CD4-positive, alpha-beta T cell (primary cell): ENCODE measurements around the gene KDM1B. TPM values are rescaled to one million over a fixed set of nuclear protein-coding genes. Genes with fewer than 3 reads are reported as not detected.

Source experiments
- ATAC-seq: fragments of 200-7000 bp; cut with Tn5 transposase; one replicate; pipeline ENCODE4 v1.10.0; 2022; ENCODE audit warnings: mild to moderate bottlenecking; ENCODE audit not compliant: poor library complexity
- CTCF ChIA-PET: fragments of 350-600 bp; sonication (Branson Sonifier 250); formaldehyde crosslinking; loops from one replicate; lab custom pipeline; 2021; ENCODE audit warnings: antibody characterized with exemption, inconsistent platforms; lab: Charles Lee
- POLR2A ChIA-PET: fragments of 350-600 bp; sonication (Branson Sonifier 250); formaldehyde crosslinking; loops from one replicate; lab custom pipeline; 2021; ENCODE audit warnings: antibody characterized with exemption, inconsistent platforms; lab: Charles Lee
- DNase-seq, 14 experiments: peaks; one replicate each; pipeline ENCODE4 v3.0.0-alpha.2; 2013 to 2020; ENCODE audit warnings: mixed read lengths in 2 of 14
- H3K27ac ChIP-seq, 2 donors: one replicate each; pipeline versions ENCODE4 v1.5.1 to v1.7.0; 2013; ENCODE audit warnings: low read length in 2 of 2, low read depth in 1 of 2, mild to moderate bottlenecking in 1 of 2
- H3K27me3 ChIP-seq, 2 experiments: 1 replicate in 1 of 2; 2 replicates in 1 of 2; pipeline versions ENCODE4 v1.6.1 to v1.7.0; 2013; ENCODE audit warnings: low read length in 2 of 2, control low read depth in 1 of 2, mild to moderate bottlenecking in 1 of 2, moderate library complexity in 1 of 2; ENCODE audit not compliant: insufficient read depth in 2 of 2, control insufficient read depth in 1 of 2
- H3K36me3 ChIP-seq: one replicate; pipeline ENCODE4 v1.6.1; 2013; ENCODE audit warnings: low read length, control low read depth; ENCODE audit not compliant: insufficient read depth
- H3K4me1 ChIP-seq: one replicate; pipeline ENCODE4 v1.6.1; 2013; ENCODE audit warnings: low read length, control low read depth; ENCODE audit not compliant: insufficient read depth
- H3K4me3 ChIP-seq: one replicate; pipeline ENCODE4 v1.5.1; 2013; ENCODE audit warnings: mild to moderate bottlenecking, low read length, moderate library complexity
- H3K9me3 ChIP-seq, 2 experiments: 1 replicate in 1 of 2; 2 replicates in 1 of 2; pipeline versions ENCODE4 v1.6.1 to v1.7.0; 2013; ENCODE audit warnings: low read length in 2 of 2, mild to moderate bottlenecking in 2 of 2, control low read depth in 1 of 2, moderate library complexity in 1 of 2; ENCODE audit not compliant: control insufficient read depth in 1 of 2, insufficient read depth in 1 of 2
- H3K27ac Mint-ChIP-seq: one replicate; pipeline ENCODE4 v1.8.0; 2020; ENCODE audit warnings: mixed read lengths
- H3K27me3 Mint-ChIP-seq: one replicate; pipeline ENCODE4 v1.8.0; 2021; ENCODE audit warnings: mixed read lengths
- H3K36me3 Mint-ChIP-seq: one replicate; pipeline ENCODE4 v1.8.0; 2021; ENCODE audit warnings: low read depth, mixed read lengths
- H3K4me1 Mint-ChIP-seq: one replicate; pipeline ENCODE4 v1.8.0; 2021; ENCODE audit warnings: low read depth, mixed read lengths
- H3K4me3 Mint-ChIP-seq: one replicate; pipeline ENCODE4 v1.8.0; 2020; ENCODE audit warnings: mild to moderate bottlenecking, mixed read lengths
- H3K9me3 Mint-ChIP-seq: one replicate; pipeline ENCODE4 v1.8.0; 2020; ENCODE audit warnings: mixed read lengths
- intact Hi-C, 2 experiments: fragments of 100-400 bp; cut with DNase I in 1 of 2; cut with micrococcal nuclease in 1 of 2; formaldehyde crosslinking; loops; one replicate each; pipeline versions ENCODE4 v1.15.1 to v1.9.0; 2023 to 2025; cut with DNase I, micrococcal nuclease
- total RNA-seq, 174 experiments: library from RNA in 2 of 174; stranded (reverse) in 2 of 174; gene quantifications; one replicate each; pipeline ENCODE4 v1.2.3 and lab custom pipeline; 2021 to 2026
- TF ChIP-seq, protein P1 (sequence below): fragments of 200-600 bp; IDR thresholded peaks from one replicate; pipeline ENCODE4 v1.8.0; 2022; ENCODE audit warnings: antibody characterized with exemption, mild to moderate bottlenecking

KDM1B gene
- total RNA-seq, 2 experiments from 2014 or later = 4.4 to 6.0 TPM

- POLR2A ChIA-PET = no interaction called here
- peaks cover 64% of the 10 kb centered on the region for H3K4me1 Mint-ChIP-seq
Measured at GRCh38 chr6:18243302-18243893, 88.2 kb downstream of the KDM1B start.

DNA sequence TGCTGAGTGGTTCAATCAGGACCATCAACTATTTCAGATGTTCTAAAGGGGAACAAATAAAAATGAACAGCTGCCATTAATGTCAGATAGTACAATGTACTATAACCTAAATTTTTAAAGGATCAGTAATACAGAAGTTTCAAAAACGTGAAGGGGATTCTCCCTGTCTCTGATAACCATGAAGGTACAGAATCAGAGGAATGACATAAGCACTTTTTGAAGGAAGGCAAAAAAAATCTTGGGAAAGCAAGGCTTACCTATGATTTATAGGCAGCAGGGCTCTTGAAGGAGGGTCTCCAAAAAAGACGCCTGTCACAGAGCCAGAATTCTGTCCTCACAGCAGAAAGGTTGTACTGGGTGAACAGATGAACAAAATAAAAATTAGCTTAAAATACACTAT lies 89.0 kb downstream of the KDM1B start:
- Histone ChIP-seq H3K36me3 (peaks cover 66% of the 10 kb centered on the region), H3K4me3 (no peak overlapping the region), H3K4me1 (peaks cover 14% of the 10 kb centered on the region), H3K27ac (no peak overlapping the region), H3K9me3 (no peaks in the 10 kb centered on the region), H3K27me3 (no peaks in the 10 kb centered on the region)
- intact Hi-C loops = no loop called here
- H3K36me3 Mint-ChIP-seq = peaks cover 87% of the 10 kb centered on the region
- peak overlapping the region; percentile 57 for H3K27ac Mint-ChIP-seq
- ChIA-PET CTCF (no interaction called here), POLR2A (no interaction called here)
- no peaks in the 10 kb centered on the region for H3K27me3 Mint-ChIP-seq
- ATAC-seq (no peak), DNase-seq (no peak)
- H3K4me3 Mint-ChIP-seq = no peak overlapping the region
- H3K9me3 Mint-ChIP-seq = no peaks in the 10 kb centered on the region
- TF ChIP-seq, protein P1, sequence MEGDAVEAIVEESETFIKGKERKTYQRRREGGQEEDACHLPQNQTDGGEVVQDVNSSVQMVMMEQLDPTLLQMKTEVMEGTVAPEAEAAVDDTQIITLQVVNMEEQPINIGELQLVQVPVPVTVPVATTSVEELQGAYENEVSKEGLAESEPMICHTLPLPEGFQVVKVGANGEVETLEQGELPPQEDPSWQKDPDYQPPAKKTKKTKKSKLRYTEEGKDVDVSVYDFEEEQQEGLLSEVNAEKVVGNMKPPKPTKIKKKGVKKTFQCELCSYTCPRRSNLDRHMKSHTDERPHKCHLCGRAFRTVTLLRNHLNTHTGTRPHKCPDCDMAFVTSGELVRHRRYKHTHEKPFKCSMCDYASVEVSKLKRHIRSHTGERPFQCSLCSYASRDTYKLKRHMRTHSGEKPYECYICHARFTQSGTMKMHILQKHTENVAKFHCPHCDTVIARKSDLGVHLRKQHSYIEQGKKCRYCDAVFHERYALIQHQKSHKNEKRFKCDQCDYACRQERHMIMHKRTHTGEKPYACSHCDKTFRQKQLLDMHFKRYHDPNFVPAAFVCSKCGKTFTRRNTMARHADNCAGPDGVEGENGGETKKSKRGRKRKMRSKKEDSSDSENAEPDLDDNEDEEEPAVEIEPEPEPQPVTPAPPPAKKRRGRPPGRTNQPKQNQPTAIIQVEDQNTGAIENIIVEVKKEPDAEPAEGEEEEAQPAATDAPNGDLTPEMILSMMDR = no peak
- H3K4me1 Mint-ChIP-seq = peaks cover 64% of the 10 kb centered on the region

More at GRCh38 chr6:18243302-18243893, 88.2 kb downstream of the KDM1B start:
- Mint-ChIP-seq H3K27ac (peak overlapping the region; percentile 74), H3K9me3 (no peaks in the 10 kb centered on the region), H3K36me3 (peaks cover 87% of the 10 kb centered on the region), H3K27me3 (no peaks in the 10 kb centered on the region), H3K4me3 (no peak overlapping the region)
- intact Hi-C loops = no loop called here
- TF ChIP-seq, protein P1 = no peak
- Histone ChIP-seq H3K27ac (no peak overlapping the region), H3K27me3 (no peaks in the 10 kb centered on the region), H3K36me3 (peaks cover 57% of the 10 kb centered on the region), H3K4me3 (no peak overlapping the region), H3K4me1 (peaks cover 14% of the 10 kb centered on the region), H3K9me3 (no peaks in the 10 kb centered on the region)
- DNase-seq (no peak), ATAC-seq (no peak)
- CTCF ChIA-PET = no interaction called here

- intact Hi-C loops = no loop called here
- Mint-ChIP-seq H3K27me3 (no peaks in the 10 kb centered on the region), H3K4me3 (no peak overlapping the region), H3K4me1 (peaks cover 64% of the 10 kb centered on the region), H3K36me3 (peaks cover 90% of the 10 kb centered on the region), H3K9me3 (no peaks in the 10 kb centered on the region), H3K27ac (peak overlapping the region; percentile 57)
- DNase-seq = no peak
- CTCF ChIA-PET = no interaction called here
- peaks cover 14% of the 10 kb centered on the region for H3K4me1 ChIP-seq
- peaks cover 69% of the 10 kb centered on the region for H3K36me3 ChIP-seq
- no peak overlapping the region for H3K4me3 ChIP-seq
- no peak overlapping the region for H3K27ac ChIP-seq
- TF ChIP-seq, protein P1 = no peak
- POLR2A ChIA-PET = no interaction called here
- no peaks in the 10 kb centered on the region for H3K27me3 ChIP-seq
- ATAC-seq = no peak
- H3K9me3 ChIP-seq = no peaks in the 10 kb centered on the region
Measured at GRCh38 chr6:18245079-18245478, 89.9 kb downstream of the KDM1B start.
